SW480 (cell line): Measurements from ENCODE around the gene FBXO28.
"Not testable (repeated sequence)": the region's sequence is repeated elsewhere in the genome, so short reads cannot be mapped to it uniquely, and the experiment has no call there.

ENCODE experiments used
- DNase-seq: peaks from one replicate; pipeline ENCODE4 v3.0.0-alpha.2; 2016; ENCODE audit warnings: low spot score

The FBXO28 gene

DNA sequence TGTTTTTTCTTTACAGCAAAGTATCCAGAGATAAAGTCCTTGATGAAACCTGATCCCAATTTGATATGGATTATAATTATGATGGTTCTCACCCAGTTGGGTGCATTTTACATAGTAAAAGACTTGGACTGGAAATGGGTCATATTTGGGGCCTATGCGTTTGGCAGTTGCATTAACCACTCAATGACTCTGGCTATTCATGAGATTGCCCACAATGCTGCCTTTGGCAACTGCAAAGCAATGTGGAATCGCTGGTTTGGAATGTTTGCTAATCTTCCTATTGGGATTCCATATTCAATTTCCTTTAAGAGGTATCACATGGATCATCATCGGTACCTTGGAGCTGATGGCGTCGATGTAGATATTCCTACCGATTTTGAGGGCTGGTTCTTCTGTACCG lies 75.7 kb downstream of the FBXO28 start:
- DNase-seq: no peak

DNA sequence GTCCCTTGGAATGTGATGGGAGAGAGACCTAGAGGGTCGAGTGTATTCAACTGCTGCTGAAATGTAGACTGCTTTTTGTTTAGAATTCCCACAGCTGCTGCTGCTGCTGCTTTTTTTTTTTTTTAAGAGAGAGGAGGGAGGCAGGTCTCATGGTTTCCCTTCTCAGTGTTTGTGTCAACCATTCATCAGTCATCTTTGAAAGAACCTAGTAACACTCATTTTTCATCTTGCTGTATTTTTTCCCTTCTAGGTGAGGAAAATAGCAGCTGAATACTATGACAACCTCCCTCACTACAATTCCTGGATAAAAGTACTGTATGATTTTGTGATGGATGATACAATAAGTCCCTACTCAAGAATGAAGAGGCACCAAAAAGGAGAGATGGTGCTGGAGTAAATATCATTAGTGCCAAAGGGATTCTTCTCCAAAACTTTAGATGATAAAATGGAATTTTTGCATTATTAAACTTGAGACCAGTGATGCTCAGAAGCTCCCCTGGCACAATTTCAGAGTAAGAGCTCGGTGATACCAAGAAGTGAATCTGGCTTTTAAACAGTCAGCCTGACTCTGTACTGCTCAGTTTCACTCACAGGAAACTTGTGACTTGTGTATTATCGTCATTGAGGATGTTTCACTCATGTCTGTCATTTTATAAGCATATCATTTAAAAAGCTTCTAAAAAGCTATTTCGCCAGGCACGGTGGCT lies 78.3 kb downstream of the FBXO28 start:
- no peak for DNase-seq

DNA sequence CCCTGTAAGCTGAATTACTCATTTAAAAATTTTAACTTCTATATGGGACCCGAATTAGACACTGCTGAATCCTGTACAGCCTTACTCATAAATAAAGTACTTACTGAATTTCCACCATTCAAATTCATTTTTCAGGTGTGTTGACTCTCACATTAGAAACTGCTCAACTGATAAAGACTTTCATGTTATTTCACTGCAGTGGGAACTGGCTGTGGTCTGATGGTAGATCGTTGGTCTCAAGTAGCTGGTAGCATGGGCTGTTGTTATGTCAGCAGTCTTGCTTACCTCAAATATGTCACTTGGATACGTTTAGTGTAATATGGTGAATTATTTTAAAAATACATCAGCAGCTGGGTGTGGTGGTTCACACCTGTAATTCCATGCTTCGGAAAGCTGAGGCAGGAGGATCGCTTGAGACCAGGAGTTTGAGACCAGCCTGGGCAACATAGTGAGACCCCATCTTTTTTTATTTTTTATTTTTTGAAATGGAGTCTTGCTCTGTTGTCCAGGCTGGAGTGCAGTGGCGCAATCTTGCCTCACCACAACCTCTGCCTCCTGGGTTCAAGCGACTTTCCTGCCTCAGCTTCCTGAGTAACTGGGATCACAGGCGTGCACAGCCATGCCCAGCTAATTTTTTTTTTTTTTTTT lies 79.5 kb downstream of the FBXO28 start:
- no peak for DNase-seq

DNA sequence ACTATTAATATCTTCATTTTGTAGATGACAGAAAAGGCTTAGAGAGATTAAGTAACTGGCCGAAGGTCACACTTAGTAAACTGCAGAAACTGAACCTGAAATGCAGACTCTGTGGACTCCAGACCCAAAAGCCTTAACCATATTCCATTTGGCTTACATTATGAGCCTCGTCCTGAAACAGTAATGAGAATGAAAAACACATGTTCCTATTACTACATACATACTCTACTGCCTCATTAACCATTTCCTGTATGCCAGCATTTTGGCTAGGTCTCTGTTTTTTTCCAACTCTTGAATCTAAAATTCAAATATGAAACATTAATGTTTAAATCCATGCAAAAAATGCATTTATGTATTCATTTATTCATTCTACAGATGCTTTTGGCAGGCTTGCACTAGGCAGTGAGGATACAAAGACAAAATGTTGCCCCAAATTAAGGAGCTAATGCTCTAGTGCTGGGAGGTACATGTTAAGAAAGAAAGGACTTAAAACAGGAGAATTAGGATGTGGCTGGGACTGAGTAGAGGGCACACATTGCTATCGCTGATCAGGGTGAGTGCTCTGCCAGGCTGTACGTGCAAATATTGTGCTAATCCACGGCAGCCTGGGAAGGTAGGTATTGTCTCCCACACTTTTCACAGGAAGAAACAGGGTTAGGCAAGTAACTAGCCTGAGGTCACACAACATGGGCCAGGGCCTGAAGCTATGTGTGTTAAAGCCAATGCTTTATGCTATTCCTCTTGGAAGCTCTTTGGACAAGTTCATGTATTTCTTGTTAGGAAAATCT lies 83.1 kb downstream of the FBXO28 start:
- no peak for DNase-seq

DNA sequence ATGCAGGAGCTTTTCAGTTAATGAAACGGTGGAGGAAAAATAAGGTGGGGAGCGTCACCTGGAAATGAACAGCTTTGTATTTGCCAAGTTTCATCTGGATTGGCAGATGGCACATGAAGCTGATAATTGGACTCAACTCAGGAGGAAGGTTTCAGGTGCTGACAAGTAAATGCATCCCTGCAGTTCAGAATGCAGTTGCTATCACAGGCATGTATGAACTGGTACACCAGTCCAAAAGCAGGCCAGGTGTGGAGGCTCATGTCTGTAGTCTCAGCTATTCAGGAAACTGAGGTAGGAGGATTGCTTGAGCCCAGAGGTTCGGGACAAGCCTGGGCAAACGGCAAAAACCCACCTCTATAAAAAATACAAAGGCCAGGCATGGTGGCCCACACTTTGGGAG lies 84.7 kb downstream of the FBXO28 start:
- no peak for DNase-seq

DNA sequence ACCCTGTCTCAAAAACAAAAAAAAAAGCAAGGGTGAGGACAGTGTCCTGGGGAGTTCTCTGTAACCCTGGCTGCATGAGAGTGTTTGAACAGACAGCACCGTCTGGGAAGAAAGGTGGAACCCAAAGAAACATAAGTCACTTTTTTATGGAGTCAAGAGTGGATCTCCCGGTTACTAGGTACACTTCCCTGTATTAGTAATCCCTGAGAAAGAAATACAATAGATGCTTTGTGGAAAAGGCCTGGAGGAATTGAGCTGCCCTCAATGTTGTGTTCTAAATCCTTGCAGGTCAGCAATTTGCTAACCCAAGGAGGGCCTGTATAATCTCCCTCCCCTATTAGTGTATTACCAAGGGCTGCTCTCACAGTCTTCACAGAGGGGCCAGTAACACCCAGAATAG lies 85.8 kb downstream of the FBXO28 start:
- no peak for DNase-seq

DNA sequence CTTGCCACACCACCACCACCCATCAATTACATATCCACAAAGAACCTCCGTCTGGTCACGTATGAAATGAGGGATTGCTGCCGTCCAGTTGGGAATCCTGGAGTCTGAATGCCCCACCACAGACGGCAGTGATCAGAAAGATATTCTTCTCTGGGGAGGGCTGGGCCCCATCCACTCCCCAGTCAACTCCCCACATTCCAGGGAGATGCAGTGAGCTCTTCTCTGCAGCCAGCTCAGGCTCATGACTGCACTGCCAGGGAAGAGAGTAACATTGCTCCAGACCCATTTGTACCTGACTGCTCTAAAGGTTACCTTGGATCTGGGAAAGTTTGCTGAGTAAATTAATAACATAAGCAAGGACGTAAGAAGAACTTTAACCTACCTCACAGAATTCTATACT lies 87.5 kb downstream of the FBXO28 start:
- DNase-seq: no peak

DNA sequence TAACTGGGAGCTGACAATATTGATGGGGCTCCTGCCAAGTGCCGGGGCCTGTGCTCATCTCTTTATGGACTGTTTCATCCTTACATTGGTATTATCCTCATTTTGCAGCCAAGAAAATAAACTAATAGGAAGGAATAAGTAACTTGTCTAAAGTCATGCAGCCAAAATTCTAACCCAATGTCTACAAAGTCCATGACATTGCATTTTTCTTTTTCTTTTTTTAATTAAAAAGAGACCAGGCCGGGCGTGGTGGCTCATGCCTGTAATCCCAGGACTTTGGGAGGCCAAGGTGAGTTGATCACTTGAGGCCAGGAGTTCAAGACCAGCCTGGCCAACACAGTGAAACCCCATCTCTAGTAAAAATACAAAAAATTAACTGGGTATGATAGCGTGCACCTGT lies 87.9 kb downstream of the FBXO28 start:
- no peak for DNase-seq

DNA sequence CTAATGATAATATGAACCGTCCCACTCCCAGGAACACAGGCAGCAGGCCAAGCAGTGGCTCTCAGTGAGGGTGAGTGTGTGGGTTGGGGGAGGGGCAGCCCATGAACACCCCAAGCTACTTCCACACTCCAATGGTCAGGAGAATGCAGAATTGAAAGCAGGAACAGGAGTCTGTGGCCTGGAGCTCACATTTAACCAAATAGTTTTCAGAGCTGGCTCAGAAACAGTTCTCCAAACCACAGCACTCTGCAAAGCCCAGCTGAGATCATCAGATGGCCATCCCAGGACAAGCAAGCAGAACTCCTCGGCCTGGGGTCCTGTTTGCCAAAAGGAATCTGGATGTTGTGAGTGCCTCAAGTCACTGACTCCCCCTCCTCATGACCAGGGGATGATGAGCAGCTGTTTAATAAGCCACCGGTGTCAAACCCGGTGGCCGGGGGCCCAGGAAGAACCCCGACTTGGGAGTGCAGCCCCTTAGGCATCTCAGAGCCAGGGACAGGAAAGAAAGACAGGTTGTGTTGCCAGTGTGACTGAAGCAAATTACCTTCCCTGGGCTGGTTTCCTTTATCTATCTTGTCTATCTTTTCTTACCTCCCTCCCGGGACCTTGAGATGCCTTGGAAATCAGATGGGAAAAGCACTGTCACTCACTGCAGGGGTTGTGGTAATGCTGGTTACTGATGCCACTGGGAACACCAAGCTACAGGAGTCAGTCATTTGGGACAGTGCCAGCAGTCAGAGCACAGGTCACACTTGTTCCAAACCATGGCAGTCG lies 89.5 kb downstream of the FBXO28 start:
- DNase-seq: no peak

DNA sequence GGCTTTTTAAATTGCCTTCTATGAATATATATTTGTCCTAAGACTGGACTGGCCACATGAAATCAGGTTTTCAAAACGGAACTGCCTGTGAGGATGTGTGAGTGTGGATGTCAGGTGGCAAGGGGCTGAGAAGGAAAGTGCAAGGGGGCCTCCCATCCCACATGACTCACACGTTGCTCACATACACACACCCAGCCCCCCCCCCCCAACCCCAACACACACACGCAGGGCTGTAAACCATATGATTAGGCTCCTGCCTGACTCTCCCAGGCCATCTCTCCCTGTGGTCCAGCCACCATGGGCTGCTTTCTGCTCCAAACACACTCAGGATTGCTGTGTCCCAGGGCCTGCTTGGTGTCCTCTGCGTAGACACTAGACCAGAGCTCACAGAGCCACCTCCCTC lies 91.5 kb downstream of the FBXO28 start:
- DNase-seq: peak; percentile 47

DNA sequence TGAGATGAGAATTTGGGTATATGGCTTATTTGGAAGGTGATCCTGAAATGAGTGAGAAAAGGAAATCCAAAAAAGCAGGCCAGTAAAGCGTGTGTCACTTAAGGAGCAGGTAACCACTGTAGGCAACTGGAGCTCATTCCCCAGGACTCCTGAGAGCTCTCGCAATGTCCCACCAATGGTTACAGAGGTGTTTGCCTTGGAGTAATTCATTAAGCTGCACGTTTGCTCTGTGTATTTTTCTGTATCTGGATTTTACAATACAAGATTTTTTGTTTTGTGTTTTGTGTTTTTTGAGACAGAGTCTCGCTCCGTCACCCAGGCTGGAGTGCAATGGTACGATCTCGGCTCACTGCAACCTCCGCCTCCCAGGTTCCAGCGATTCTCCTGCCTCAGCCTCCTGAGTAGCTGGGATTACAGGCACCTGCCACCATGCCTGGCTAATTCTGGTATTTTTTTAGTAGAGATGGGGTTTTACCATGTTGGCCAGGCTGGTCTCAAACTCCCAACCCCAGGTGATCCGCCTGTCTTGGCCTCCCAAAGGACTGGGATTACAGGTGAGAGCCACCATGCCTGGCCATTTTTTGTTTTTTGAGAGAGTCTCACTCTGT lies 92.1 kb downstream of the FBXO28 start:
- DNase-seq: not testable (repeated sequence)

DNA sequence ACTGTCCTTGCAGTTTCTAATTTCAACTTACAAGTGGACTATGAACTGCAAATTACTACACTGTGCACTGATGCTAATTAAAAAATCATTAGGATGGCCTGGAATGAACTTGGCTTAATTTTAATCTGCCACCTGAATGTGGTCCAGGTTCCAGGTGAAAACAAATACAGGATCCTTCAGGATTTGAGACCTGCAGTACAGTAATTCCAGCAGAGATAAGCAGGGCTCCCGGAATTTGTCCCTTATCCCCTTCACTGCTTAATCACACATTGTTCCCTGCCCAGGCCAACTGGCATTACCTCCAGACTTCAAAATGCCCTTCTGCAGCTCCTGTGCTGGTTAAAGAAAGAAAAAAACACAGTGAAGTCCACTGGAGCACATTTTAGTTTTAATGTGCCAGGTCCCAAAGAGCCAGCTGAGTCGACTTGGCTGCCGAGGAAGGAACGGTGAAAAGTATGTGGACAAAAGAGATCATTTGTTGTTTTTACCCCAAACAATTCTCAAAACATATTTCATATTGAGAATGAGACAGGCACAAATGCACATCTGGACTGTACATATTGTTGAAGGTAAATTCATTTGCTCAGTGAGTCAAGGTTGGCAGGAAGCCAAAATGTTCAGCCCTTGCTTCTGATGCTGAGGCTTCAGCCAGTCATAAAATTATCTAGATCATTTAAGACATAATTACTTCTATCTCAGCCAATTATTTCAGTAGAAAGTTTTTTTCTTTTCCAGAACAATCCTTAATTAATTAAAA lies 97.5 kb downstream of the FBXO28 start:
- peak; percentile 43 for DNase-seq
